ENCODE data around the gene TAF11L4. TPM values are rescaled to one million over a fixed set of nuclear protein-coding genes. Genes with fewer than 3 reads are reported as not detected.

The TAF11L4 gene
- total RNA-seq: not detected in 2 replicates

DNA sequence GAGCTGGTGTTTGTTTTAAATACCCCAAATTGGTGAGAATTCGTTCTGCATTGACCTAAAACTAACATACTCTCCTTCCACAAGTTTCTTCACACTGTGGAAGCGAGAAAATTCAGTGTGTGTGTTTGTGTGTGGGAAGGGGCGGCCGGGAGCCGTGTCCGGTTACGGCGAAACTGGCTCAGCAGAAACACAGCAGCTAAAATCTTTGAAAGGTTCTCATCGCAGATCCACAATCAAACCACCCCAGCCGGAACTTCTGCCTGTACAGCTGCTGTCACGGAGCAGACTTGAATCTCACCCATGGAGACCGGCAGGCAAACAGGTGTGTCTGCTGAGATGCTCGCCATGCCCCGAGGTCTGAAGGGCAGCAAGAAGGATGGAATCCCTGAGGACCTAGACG is at the start of gene TAF11L4:
Gene TAF11L4 (plus strand): TSS at position 301 of the 400 bp plus-strand sequence.

DNA sequence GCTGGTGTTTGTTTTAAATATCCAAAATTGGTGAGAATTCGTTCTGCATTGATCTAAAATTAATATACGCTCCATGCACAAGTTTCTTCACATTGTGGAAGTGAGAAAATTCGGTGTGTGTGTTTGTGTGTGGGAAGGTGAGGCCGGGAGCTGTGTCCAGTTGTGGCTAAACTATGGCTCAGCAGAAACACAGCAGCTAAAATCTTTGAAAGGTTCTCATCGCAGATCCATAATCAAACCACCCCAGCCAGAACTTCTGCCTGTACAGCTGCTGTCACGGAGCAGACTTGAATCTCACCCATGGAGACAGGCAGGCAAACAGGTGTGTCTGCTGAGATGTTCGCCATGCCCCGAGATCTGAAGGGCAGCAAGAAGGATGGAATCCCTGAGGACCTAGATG is 23.7 kb upstream of the TAF11L4 start, which contains the start of gene TAF11L2:
Gene TAF11L2 (plus strand): TSS at position 301 of the 400 bp plus-strand sequence.

DNA sequence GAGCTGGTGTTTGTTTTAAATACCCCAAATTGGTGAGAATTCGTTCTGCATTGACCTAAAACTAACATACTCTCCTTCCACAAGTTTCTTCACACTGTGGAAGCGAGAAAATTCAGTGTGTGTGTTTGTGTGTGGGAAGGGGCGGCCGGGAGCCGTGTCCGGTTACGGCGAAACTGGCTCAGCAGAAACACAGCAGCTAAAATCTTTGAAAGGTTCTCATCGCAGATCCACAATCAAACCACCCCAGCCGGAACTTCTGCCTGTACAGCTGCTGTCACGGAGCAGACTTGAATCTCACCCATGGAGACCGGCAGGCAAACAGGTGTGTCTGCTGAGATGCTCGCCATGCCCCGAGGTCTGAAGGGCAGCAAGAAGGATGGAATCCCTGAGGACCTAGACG is 3.5 kb upstream of the TAF11L4 start, which contains the start of gene TAF11L3:
Gene TAF11L3 (plus strand): TSS at position 301 of the 400 bp plus-strand sequence.

DNA sequence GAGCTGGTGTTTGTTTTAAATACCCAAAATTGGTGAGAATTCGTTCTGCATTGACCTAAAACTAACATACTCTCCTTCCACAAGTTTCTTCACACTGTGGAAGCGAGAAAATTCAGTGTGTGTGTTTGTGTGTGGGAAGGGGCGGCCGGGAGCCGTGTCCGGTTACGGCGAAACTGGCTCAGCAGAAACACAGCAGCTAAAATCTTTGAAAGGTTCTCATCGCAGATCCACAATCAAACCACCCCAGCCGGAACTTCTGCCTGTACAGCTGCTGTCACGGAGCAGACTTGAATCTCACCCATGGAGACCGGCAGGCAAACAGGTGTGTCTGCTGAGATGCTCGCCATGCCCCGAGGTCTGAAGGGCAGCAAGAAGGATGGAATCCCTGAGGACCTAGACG is 3.3 kb downstream of the TAF11L4 start, which contains the start of gene TAF11L5:
Gene TAF11L5 (plus strand): TSS at position 301 of the 400 bp plus-strand sequence.

DNA sequence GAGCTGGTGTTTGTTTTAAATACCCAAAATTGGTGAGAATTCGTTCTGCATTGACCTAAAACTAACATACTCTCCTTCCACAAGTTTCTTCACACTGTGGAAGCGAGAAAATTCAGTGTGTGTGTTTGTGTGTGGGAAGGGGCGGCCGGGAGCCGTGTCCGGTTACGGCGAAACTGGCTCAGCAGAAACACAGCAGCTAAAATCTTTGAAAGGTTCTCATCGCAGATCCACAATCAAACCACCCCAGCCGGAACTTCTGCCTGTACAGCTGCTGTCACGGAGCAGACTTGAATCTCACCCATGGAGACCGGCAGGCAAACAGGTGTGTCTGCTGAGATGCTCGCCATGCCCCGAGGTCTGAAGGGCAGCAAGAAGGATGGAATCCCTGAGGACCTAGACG is 6.8 kb downstream of the TAF11L4 start, which contains the start of gene TAF11L6:
Gene TAF11L6 (plus strand): TSS at position 301 of the 400 bp plus-strand sequence.

Other genes with a start within 250 kb of the TAF11L4 start
- not detected in 2 replicates for gene TAF11L2, start 23.6 kb upstream of the TAF11L4 start, total RNA-seq
- not detected in 2 replicates for gene TAF11L3, start 3.4 kb upstream of the TAF11L4 start, total RNA-seq
- gene TAF11L5, start 3.4 kb downstream of the TAF11L4 start, total RNA-seq: not detected in 2 replicates
- gene TAF11L6, start 6.9 kb downstream of the TAF11L4 start, total RNA-seq: not detected in 2 replicates
- not detected in 2 replicates for gene TAF11L7, start 64.0 kb downstream of the TAF11L4 start, total RNA-seq
- not detected in 2 replicates for gene TAF11L8, start 69.2 kb downstream of the TAF11L4 start, total RNA-seq
- gene TAF11L9, start 72.6 kb downstream of the TAF11L4 start, total RNA-seq: not detected in 2 replicates
- gene TAF11L10, start 76.0 kb downstream of the TAF11L4 start, total RNA-seq: not detected in 2 replicates
- gene TAF11L11, start 82.4 kb downstream of the TAF11L4 start, total RNA-seq: not detected in 2 replicates
- not detected in 2 replicates for gene TAF11L12, start 88.6 kb downstream of the TAF11L4 start, total RNA-seq
- not detected in 2 replicates for gene TAF11L13, start 110.3 kb downstream of the TAF11L4 start, total RNA-seq
- not detected in 2 replicates for gene TAF11L14, start 112.7 kb downstream of the TAF11L4 start, total RNA-seq

Measured in epithelial cell of umbilical artery (primary cell).